Liver (tissue), 9 donors: ENCODE measurements around the gene TRIOBP. TPM values are rescaled to one million over a fixed set of nuclear protein-coding genes. Genes with fewer than 3 reads are reported as not detected.
A peak's percentile ranks its signal among the peaks of the same experiment; 100 is the strongest.

ENCODE experiments used
- DNase-seq: peaks from one replicate; pipeline ENCODE4 v3.0.0-alpha.2; 2017; ENCODE audit warnings: low spot score
- H3K27ac ChIP-seq, 2 donors: one replicate each; pipeline ENCODE4 v1.7.0; 2013; ENCODE audit warnings: inconsistent platforms in 2 of 2, low read length in 2 of 2, control low read depth in 1 of 2, low read depth in 1 of 2, mild to moderate bottlenecking in 1 of 2
- H3K27me3 ChIP-seq, 4 donors: one replicate each; pipeline versions ENCODE4 v1.6.1 to v1.7.0; 2013; ENCODE audit warnings: low read length in 3 of 4, inconsistent platforms in 1 of 4, mild to moderate bottlenecking in 1 of 4, moderate library complexity in 1 of 4; ENCODE audit not compliant: control insufficient read depth in 4 of 4, insufficient read depth in 4 of 4
- H3K36me3 ChIP-seq, 4 donors: one replicate each; pipeline versions ENCODE4 v1.6.1 to v1.7.0; 2013; ENCODE audit warnings: low read length in 3 of 4, mild to moderate bottlenecking in 3 of 4, low read depth in 1 of 4, moderate library complexity in 1 of 4; ENCODE audit not compliant: control insufficient read depth in 4 of 4, insufficient read depth in 3 of 4
- H3K4me1 ChIP-seq, 4 donors: one replicate each; pipeline versions ENCODE4 v1.6.1 to v1.7.0; 2013; ENCODE audit warnings: low read length in 3 of 4, mild to moderate bottlenecking in 3 of 4, moderate library complexity in 1 of 4; ENCODE audit not compliant: control insufficient read depth in 4 of 4, insufficient read depth in 4 of 4
- H3K4me3 ChIP-seq, 3 donors: one replicate each; pipeline versions ENCODE4 v1.6.1 to v1.7.0; 2013; ENCODE audit warnings: low read length in 3 of 3, control low read depth in 1 of 3, low read depth in 1 of 3, mild to moderate bottlenecking in 1 of 3
- H3K9ac ChIP-seq, 2 donors: one replicate each; pipeline ENCODE4 v1.7.0; 2013; ENCODE audit warnings: low read length in 2 of 2, mild to moderate bottlenecking in 2 of 2, moderate library complexity in 2 of 2, control low read depth in 1 of 2, low read depth in 1 of 2
- H3K9me3 ChIP-seq, 4 donors: one replicate each; pipeline versions ENCODE4 v1.6.1 to v1.7.0; 2013; ENCODE audit warnings: low read length in 3 of 4; ENCODE audit not compliant: control insufficient read depth in 4 of 4
- CTCF ChIP-seq: fragments of 150-350 bp; IDR thresholded peaks from 2 replicates; pipeline ENCODE4 v1.5.1; 2017; ENCODE audit warnings: improper control_type of control experiment, low read depth, low read length; ENCODE audit not compliant: missing input control
- EGR1 ChIP-seq, 2 donors: IDR thresholded peaks; 2 replicates each; pipeline ENCODE4 v1.6.1; 2016 to 2018; ENCODE audit warnings: antibody characterized with exemption in 2 of 2, low read depth in 2 of 2
- FOXA1 ChIP-seq: IDR thresholded peaks from 2 replicates; pipeline ENCODE4 v1.6.1; 2016; ENCODE audit warnings: antibody characterized with exemption
- FOXA2 ChIP-seq: IDR thresholded peaks from 2 replicates; pipeline ENCODE4 v1.6.1; 2016; ENCODE audit warnings: antibody characterized with exemption
- GABPA ChIP-seq, 2 donors: IDR thresholded peaks in 1 of 2; conservative IDR thresholded peaks in 1 of 2; 2 replicates each; pipeline ENCODE4 v1.6.1; 2016; ENCODE audit warnings: antibody characterized with exemption in 2 of 2, mild to moderate bottlenecking in 1 of 2, moderate library complexity in 1 of 2
- HNF4A ChIP-seq, 2 donors: conservative IDR thresholded peaks; 2 replicates each; pipeline ENCODE4 v1.6.1; 2016; ENCODE audit warnings: antibody characterized with exemption in 2 of 2, mild to moderate bottlenecking in 2 of 2
- HNF4G ChIP-seq: IDR thresholded peaks from 2 replicates; pipeline ENCODE4 v1.6.1; 2016; ENCODE audit warnings: antibody characterized with exemption
- JUND ChIP-seq, 2 donors: IDR thresholded peaks; 2 replicates each; pipeline ENCODE4 v1.6.1; 2016; ENCODE audit warnings: antibody characterized with exemption in 2 of 2
- NR2F2 ChIP-seq: IDR thresholded peaks from 2 replicates; pipeline ENCODE4 v1.6.1; 2016; ENCODE audit warnings: antibody characterized with exemption
- RAD21 ChIP-seq, 2 donors: IDR thresholded peaks; 2 replicates each; pipeline ENCODE4 v1.6.1; 2016; ENCODE audit warnings: antibody characterized with exemption in 2 of 2, mild to moderate bottlenecking in 2 of 2
- RXRA ChIP-seq, 2 donors: IDR thresholded peaks; 2 replicates each; pipeline ENCODE4 v1.6.1; 2017 to 2018; ENCODE audit warnings: antibody characterized with exemption in 2 of 2, mild to moderate bottlenecking in 1 of 2
- SP1 ChIP-seq: IDR thresholded peaks from 2 replicates; pipeline ENCODE4 v1.6.1; 2018; ENCODE audit warnings: antibody characterized with exemption, mild to moderate bottlenecking
- TAF1 ChIP-seq: conservative IDR thresholded peaks from 2 replicates; pipeline ENCODE4 v1.6.1; 2016; ENCODE audit warnings: antibody characterized with exemption, mild to moderate bottlenecking
- YY1 ChIP-seq: IDR thresholded peaks from 2 replicates; pipeline ENCODE4 v1.6.1; 2016; ENCODE audit warnings: antibody characterized with exemption, mild to moderate bottlenecking
- WGBS: extraction: QIAGEN DNeasy Blood & Tissue Kit; methylation state at CpG from one replicate; pipeline ENCODE4 v1.1.7; 2013; 5-methylcytosine and 5-hydroxymethylcytosine counted together
- polyA plus RNA-seq, 2 donors: library from polyadenylated mRNA; stranded (reverse) in 1 of 2; unstranded in 1 of 2; fragments of 200-250 nt in 1 of 2; fragments of >200 nt in 1 of 2; fragmentation: Nextera tagmentation in 1 of 2; extraction: Ambion mirVana in 1 of 2; gene quantifications; one replicate each; pipeline versions ENCODE4 v1.2.1 to v1.2.3, GENCODE V29; 2013 to 2015
- total RNA-seq, 2 donors: library from RNA; depleted of rRNA; stranded (reverse); fragments of >200 nt; gene quantifications; one replicate each; pipeline ENCODE4 v1.2.3, GENCODE V29; 2014
- TF ChIP-seq, protein P1 (sequence below): IDR thresholded peaks from 2 replicates; pipeline ENCODE4 v1.6.1; 2016; ENCODE audit warnings: antibody characterized with exemption, mild to moderate bottlenecking
- TF ChIP-seq, protein P2 (sequence below): IDR thresholded peaks from 2 replicates; pipeline ENCODE4 v1.6.1; 2016; ENCODE audit warnings: antibody characterized with exemption
- TF ChIP-seq, protein P3 (sequence below): IDR thresholded peaks from 2 replicates; pipeline ENCODE4 v1.6.1; 2016; ENCODE audit warnings: antibody characterized with exemption
- donor health status: healthy.
- donor health status: healthy.
- donor health status: healthy.
- donor health status: healthy.
- donor health status: healthy.

TRIOBP gene
- total and polyA plus RNA-seq, 4 donors = 4.8 to 41.1 (median 21.6) TPM

DNA sequence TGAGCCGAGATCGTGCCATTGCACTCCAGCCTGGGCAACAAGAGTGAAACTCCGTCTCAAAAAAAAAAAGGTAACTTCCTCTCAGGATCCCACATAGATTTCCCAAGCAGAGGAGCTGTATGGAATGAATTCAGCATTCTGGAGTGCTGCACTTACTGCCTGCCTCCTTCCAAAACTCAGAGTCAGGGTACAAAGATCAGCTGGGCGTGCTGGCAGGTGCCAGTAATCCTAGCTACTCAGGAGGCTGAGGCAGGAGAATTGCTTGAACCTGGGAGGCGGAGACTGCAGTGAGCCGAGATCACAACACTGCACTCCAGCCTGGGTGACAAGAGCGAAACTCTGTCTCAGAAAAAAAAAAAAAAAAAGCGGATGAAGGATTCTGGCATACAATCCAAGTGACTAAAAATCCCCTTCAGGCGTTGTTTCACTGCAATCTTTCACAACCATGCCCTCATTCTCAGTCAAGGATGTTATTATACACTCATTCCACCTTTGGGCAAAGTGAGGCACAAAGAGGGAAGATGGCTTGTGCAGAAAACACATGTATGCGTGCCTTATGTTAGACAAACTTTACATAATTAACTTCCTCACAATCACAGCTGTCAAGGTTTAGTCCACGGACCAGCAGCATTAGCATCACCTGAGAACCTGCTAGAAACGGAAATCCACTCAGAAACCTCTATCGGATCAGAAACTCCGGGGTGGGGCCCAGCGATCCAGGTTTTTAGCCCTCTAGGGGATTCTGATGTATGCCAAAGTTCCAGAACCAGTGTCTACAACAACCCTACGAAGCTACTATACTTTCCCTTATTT, 11.8 kb upstream of the TRIOBP start:
- Histone ChIP-seq H3K9ac (no peak overlapping the region), H3K9me3 (no peaks in the 10 kb centered on the region), H3K4me1 (peaks cover 3 to 43% (median 34%) of the 10 kb centered on the region in 4 donors), H3K27me3 (no peaks in the 10 kb centered on the region), H3K36me3 (peaks cover 0 to 8% (median 4%) of the 10 kb centered on the region in 4 donors), H3K27ac (peak overlapping the region in 1 of 2 donors; percentile 9), H3K4me3 (no peak overlapping the region)
- TF ChIP-seq EGR1 (IDR thresholded peaks at IDR 0.05; ENCODE audit: low read depth in 2 of 2) (no peak), HNF4G (peak; percentile 42), YY1 (no peak), TAF1 (no peak), SP1 (peak; percentile 64), FOXA2 (no peak), CTCF (no peak), HNF4A (conservative IDR thresholded peaks at IDR 0.05) (peak; percentile 76 to 78), NR2F2 (no peak), RXRA (IDR thresholded peaks at IDR 0.05) (peak; percentile 30 to 33), GABPA (IDR thresholded peaks at IDR 0.05 in 1 of 2, conservative IDR thresholded peaks at IDR 0.05 in 1 of 2) (no peak)
- TF ChIP-seq, protein P1, sequence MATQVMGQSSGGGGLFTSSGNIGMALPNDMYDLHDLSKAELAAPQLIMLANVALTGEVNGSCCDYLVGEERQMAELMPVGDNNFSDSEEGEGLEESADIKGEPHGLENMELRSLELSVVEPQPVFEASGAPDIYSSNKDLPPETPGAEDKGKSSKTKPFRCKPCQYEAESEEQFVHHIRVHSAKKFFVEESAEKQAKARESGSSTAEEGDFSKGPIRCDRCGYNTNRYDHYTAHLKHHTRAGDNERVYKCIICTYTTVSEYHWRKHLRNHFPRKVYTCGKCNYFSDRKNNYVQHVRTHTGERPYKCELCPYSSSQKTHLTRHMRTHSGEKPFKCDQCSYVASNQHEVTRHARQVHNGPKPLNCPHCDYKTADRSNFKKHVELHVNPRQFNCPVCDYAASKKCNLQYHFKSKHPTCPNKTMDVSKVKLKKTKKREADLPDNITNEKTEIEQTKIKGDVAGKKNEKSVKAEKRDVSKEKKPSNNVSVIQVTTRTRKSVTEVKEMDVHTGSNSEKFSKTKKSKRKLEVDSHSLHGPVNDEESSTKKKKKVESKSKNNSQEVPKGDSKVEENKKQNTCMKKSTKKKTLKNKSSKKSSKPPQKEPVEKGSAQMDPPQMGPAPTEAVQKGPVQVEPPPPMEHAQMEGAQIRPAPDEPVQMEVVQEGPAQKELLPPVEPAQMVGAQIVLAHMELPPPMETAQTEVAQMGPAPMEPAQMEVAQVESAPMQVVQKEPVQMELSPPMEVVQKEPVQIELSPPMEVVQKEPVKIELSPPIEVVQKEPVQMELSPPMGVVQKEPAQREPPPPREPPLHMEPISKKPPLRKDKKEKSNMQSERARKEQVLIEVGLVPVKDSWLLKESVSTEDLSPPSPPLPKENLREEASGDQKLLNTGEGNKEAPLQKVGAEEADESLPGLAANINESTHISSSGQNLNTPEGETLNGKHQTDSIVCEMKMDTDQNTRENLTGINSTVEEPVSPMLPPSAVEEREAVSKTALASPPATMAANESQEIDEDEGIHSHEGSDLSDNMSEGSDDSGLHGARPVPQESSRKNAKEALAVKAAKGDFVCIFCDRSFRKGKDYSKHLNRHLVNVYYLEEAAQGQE = no peak
- 47% methylated on average over 16 of the region's 16 CpGs for WGBS
- DNase-seq = no peak

DNA sequence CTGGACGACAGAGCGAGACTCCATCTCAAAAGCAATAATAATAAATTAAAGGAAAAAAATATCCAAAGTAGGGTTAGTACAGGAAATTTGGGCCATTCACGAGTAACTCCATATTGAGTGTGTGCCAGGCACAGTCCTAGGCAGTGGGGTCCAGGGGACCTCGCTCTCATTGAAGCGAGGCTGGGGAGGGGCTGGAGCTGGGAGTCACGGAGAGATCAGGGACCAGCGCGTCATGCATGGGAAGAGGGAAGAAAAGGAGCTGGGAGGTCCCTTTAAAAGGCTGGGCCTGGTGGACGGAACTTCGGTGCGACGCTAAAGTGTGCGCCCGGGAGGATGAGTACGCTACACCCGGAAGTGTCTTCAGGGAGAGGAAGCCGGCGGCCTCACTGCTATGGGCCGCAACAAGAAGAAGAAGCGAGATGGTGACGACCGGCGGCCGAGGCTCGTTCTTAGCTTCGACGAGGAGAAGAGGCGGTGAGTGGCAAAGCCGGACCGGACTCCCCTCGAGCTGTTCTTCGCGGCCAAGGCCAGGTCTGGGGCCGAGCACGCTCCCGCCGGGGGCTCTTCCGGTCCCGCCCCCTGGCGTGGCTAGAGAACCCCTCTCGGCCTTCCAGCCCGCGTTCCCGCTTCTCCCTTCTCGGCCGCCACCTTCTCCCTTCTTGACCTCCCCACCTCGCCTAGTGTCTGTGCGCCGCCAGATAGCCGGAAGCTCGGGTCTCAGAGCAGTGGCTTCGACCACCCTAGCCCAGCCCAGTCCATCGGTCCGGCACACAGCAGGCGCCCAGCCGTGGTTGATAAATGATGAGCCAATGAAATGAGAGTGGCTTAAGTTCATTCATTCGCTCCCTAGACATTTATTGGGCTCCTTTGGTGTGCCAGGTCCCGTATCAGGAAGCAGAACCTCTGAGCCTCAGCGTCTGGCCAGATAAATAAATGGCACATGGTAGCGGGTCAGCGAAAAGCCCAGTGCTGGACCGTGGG, 10.6 kb upstream of the TRIOBP start, which contains the start of gene NOL12:
Gene NOL12 (plus strand): TSS at position 342 of the 981 bp plus-strand sequence. CDS start 50 bp downstream, at position 392.
- Histone ChIP-seq H3K9ac (peak within 1 kb of the TSS; percentile 33 to 87), H3K4me1 (peaks cover 3 to 39% (median 31%) of the 10 kb centered on the region in 4 donors), H3K4me3 (peak within 1 kb of the TSS; percentile 74 to 88 (median 81)), H3K36me3 (peaks cover 5 to 19% (median 12%) of the 10 kb centered on the region in 4 donors), H3K9me3 (no peaks in the 10 kb centered on the region), H3K27ac (peak within 1 kb of the TSS; percentile 73 to 92), H3K27me3 (no peaks in the 10 kb centered on the region)
- peak; percentile 85 for DNase-seq
- WGBS = 3% methylated on average over 62 of the region's 62 CpGs
- TF ChIP-seq, protein P1 = no peak
- peak in 1 of 2 donors; percentile 34 for TF ChIP-seq RAD21 (IDR thresholded peaks at IDR 0.05)
- no peak for TF ChIP-seq TAF1
- TF ChIP-seq, protein P2, sequence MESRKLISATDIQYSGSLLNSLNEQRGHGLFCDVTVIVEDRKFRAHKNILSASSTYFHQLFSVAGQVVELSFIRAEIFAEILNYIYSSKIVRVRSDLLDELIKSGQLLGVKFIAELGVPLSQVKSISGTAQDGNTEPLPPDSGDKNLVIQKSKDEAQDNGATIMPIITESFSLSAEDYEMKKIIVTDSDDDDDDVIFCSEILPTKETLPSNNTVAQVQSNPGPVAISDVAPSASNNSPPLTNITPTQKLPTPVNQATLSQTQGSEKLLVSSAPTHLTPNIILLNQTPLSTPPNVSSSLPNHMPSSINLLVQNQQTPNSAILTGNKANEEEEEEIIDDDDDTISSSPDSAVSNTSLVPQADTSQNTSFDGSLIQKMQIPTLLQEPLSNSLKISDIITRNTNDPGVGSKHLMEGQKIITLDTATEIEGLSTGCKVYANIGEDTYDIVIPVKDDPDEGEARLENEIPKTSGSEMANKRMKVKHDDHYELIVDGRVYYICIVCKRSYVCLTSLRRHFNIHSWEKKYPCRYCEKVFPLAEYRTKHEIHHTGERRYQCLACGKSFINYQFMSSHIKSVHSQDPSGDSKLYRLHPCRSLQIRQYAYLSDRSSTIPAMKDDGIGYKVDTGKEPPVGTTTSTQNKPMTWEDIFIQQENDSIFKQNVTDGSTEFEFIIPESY = no peak
- TF ChIP-seq HNF4G = no peak
- TF ChIP-seq RXRA (IDR thresholded peaks at IDR 0.05) = peak in 1 of 2 donors; percentile 30
- TF ChIP-seq JUND (IDR thresholded peaks at IDR 0.05) = peak in 1 of 2 donors; percentile 28
- TF ChIP-seq, protein P3, sequence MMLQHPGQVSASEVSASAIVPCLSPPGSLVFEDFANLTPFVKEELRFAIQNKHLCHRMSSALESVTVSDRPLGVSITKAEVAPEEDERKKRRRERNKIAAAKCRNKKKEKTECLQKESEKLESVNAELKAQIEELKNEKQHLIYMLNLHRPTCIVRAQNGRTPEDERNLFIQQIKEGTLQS = no peak
- TF ChIP-seq FOXA1 = peak; percentile 65
- peak; percentile 93 to 97 for TF ChIP-seq GABPA (IDR thresholded peaks at IDR 0.05 in 1 of 2, conservative IDR thresholded peaks at IDR 0.05 in 1 of 2)
